Keratinocyte (primary cell): ENCODE data around the gene P2RX3. TPM values are rescaled to one million over a fixed set of nuclear protein-coding genes. Genes with fewer than 3 reads are reported as not detected.

ENCODE experiments used
- DNase-seq: peaks from one replicate; pipeline ENCODE4 v3.0.0-alpha.2; 2011; ENCODE audit warnings: low read depth, missing footprints, low spot score
- FAIRE-seq: peaks from 2 replicates; lab custom pipeline; 2011; peaks lifted over from hg19 to GRCh38; lab: Jason Lieb, UNC
- H2AFZ ChIP-seq: 2 replicates; pipeline ENCODE4 v1.6.0; 2012; ENCODE audit warnings: low read length, control low read depth, inconsistent platforms; ENCODE audit not compliant: control insufficient read depth
- H3K27ac ChIP-seq: 2 replicates; pipeline ENCODE4 v1.5.1; 2011; ENCODE audit warnings: low read length; ENCODE audit not compliant: control insufficient read depth, insufficient read depth
- H3K27me3 ChIP-seq: 3 replicates; pipeline ENCODE4 v1.6.0; 2011; ENCODE audit warnings: low read length; ENCODE audit not compliant: control insufficient read depth, insufficient read depth; ENCODE audit errors: extremely low read depth
- H3K36me3 ChIP-seq, 2 experiments: 2 replicates in 1 of 2; 3 replicates in 1 of 2; pipeline ENCODE4 v1.5.1; 2011; ENCODE audit warnings: low read length in 2 of 2, mild to moderate bottlenecking in 1 of 2; ENCODE audit not compliant: control insufficient read depth in 2 of 2, insufficient read depth in 2 of 2; ENCODE audit errors: extremely low read depth in 1 of 2
- H3K4me1 ChIP-seq: 3 replicates; pipeline ENCODE4 v1.5.1; 2011; ENCODE audit warnings: low read length; ENCODE audit not compliant: control insufficient read depth, insufficient read depth; ENCODE audit errors: extremely low read depth
- H3K4me2 ChIP-seq: 3 replicates; pipeline ENCODE4 v1.6.0; 2011; ENCODE audit warnings: low read depth, low read length; ENCODE audit not compliant: control insufficient read depth, insufficient read depth; ENCODE audit errors: extremely low read depth
- H3K4me3 ChIP-seq, 3 experiments: fragments of 200-600 bp in 1 of 3; sonication (generic) in 1 of 3; 2 replicates in 2 of 3; 3 replicates in 1 of 3; pipeline ENCODE4 v1.5.1; 2011 to 2016; ENCODE audit warnings: low read length in 3 of 3, mild to moderate bottlenecking in 3 of 3, control low read depth in 2 of 3, inconsistent platforms in 1 of 3, low read depth in 1 of 3, mixed read lengths in 1 of 3, mixed run types in 1 of 3, moderate library complexity in 1 of 3; ENCODE audit not compliant: control insufficient read depth in 2 of 3, insufficient read depth in 2 of 3; ENCODE audit errors: extremely low read depth in 1 of 3
- H3K79me2 ChIP-seq: 2 replicates; pipeline ENCODE4 v1.6.0; 2012; ENCODE audit warnings: low read length; ENCODE audit not compliant: control insufficient read depth, insufficient read depth
- H3K9ac ChIP-seq: 3 replicates; pipeline ENCODE4 v1.6.0; 2011; ENCODE audit warnings: low read length; ENCODE audit not compliant: control insufficient read depth, insufficient read depth; ENCODE audit errors: extremely low read depth
- H3K9me1 ChIP-seq: 3 replicates; pipeline ENCODE4 v1.6.0; 2011; ENCODE audit warnings: low read length; ENCODE audit not compliant: control insufficient read depth, insufficient read depth; ENCODE audit errors: extremely low read depth
- H3K9me3 ChIP-seq: 2 replicates; pipeline ENCODE4 v1.5.1; 2012; ENCODE audit warnings: low read depth, low read length; ENCODE audit not compliant: control insufficient read depth
- H4K20me1 ChIP-seq: 3 replicates; pipeline ENCODE4 v1.6.0; 2011; ENCODE audit warnings: low read length; ENCODE audit not compliant: control insufficient read depth, insufficient read depth; ENCODE audit errors: extremely low read depth
- EZH2 ChIP-seq: IDR thresholded peaks from one replicate; pipeline ENCODE4 v1.6.1; 2012; ENCODE audit warnings: inconsistent platforms, mild to moderate bottlenecking, low read length, moderate library complexity
- dilution Hi-C: fragments of 300-500 bp; cut with MboI; formaldehyde crosslinking; loops from one replicate; pipeline ENCODE4 v1.7.0; 2020; ENCODE audit warnings: low sequenced_read_pairs; ENCODE audit not compliant: extremely low pct_ligation_motif_present
- polyA plus RNA-seq, 5 experiments: library from polyadenylated mRNA; depleted of rRNA in 3 of 5; stranded (reverse) in 3 of 5; stranded (forward) in 1 of 5; unstranded in 1 of 5; fragments of >200 nt; gene quantifications; 1 replicate in 1 of 5; 2 replicates in 3 of 5; 3 replicates in 1 of 5; pipeline versions ENCODE4 v1.2.1 to v1.2.3, GENCODE V29; 2011 to 2012; ENCODE audit warnings: missing spikeins in 2 of 5, low read depth in 1 of 5, low replicate concordance in 1 of 5
- TF ChIP-seq, protein P1 (sequence below), 3 experiments: IDR thresholded peaks in 1 of 3; conservative IDR thresholded peaks in 1 of 3; optimal IDR thresholded peaks in 1 of 3; 2 replicates in 2 of 3; 3 replicates in 1 of 3; pipeline versions ENCODE3 to v1.5.1; 2011; ENCODE audit warnings: low read length in 3 of 3, mild to moderate bottlenecking in 3 of 3, moderate library complexity in 2 of 3, control low read depth in 1 of 3, inconsistent platforms in 1 of 3; ENCODE audit not compliant: insufficient read depth in 2 of 3; ENCODE audit errors: extremely low read depth in 1 of 3

Gene P2RX3
- polyA plus RNA-seq, 1 donor (not counting 4 experiments of a cell fraction or from before 2014, with no cell fraction given): not detected

DNA sequence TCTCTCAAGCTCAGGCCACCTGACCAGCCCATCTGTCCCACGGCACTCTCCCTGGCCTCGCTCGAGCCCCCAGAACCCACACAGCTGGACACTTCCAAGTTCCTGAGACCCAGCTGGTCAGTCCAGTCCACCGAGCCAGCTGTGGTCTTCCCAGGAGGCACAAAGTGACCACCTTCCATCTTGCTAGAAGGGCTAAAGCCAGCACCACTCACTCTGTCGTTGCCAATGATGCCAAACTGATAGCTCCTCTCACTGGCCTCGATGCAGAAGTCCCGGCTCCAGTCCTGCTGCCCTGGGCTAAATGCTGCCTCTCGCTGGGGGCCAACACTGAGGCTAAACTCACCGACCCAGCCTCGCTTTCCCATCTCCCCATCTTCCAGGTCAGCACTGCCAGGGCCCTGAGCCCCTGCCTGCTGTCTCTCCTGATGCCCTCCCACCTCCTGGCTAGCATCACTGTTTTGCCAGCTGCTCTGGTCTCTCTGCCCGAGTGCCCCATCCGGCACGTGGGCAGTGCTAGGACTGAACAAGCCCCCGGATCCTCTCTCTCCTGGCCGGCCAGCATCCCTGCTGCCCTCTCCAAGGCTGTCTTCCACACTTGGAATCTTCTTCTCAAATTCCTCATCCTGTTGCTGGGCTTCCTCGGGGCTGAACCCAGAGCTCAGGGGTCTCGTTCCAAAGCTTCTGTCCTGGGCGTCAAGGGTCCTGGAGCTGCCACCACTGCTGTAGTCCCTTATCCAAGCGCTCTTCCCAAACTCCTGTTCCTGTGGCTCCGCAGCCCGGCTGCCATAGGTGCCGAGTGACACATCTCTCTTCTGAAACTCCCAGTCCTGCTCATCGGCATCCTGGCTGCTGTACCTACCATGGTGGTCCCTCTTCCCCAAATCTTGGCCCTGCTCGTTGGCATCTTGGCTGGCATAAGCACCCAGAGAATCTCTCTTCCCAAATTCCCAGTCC lies 28.8 kb upstream of the P2RX3 start:
- Histone ChIP-seq H3K27ac (peak overlapping the region; percentile 96), H4K20me1 (peaks cover 13% of the 10 kb centered on the region), H3K4me1 (peaks cover 78% of the 10 kb centered on the region), H3K9me1 (peaks cover 11% of the 10 kb centered on the region), H3K4me3 (no peak overlapping the region), H3K36me3 (peaks cover 58 to 71% of the 10 kb centered on the region in 2 experiments), H2AFZ (no peak overlapping the region), H3K79me2 (peaks cover 54% of the 10 kb centered on the region), H3K27me3 (no peaks in the 10 kb centered on the region), H3K9ac (peak overlapping the region; percentile 87), H3K4me2 (no peak overlapping the region), H3K9me3 (no peaks in the 10 kb centered on the region)
- dilution Hi-C loops: no loop called here
- FAIRE-seq: no peak
- no peak for DNase-seq
- TF ChIP-seq, protein P1, sequence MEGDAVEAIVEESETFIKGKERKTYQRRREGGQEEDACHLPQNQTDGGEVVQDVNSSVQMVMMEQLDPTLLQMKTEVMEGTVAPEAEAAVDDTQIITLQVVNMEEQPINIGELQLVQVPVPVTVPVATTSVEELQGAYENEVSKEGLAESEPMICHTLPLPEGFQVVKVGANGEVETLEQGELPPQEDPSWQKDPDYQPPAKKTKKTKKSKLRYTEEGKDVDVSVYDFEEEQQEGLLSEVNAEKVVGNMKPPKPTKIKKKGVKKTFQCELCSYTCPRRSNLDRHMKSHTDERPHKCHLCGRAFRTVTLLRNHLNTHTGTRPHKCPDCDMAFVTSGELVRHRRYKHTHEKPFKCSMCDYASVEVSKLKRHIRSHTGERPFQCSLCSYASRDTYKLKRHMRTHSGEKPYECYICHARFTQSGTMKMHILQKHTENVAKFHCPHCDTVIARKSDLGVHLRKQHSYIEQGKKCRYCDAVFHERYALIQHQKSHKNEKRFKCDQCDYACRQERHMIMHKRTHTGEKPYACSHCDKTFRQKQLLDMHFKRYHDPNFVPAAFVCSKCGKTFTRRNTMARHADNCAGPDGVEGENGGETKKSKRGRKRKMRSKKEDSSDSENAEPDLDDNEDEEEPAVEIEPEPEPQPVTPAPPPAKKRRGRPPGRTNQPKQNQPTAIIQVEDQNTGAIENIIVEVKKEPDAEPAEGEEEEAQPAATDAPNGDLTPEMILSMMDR (optimal IDR thresholded peaks at IDR 0.05 in 1 of 3, IDR thresholded peaks at IDR 0.05 in 1 of 3, conservative IDR thresholded peaks at IDR 0.05 in 1 of 3; ENCODE audit: extremely low read depth in 1 of 3, insufficient read depth in 2 of 3, low read length in 3 of 3): no peak
- TF ChIP-seq EZH2: no peak

DNA sequence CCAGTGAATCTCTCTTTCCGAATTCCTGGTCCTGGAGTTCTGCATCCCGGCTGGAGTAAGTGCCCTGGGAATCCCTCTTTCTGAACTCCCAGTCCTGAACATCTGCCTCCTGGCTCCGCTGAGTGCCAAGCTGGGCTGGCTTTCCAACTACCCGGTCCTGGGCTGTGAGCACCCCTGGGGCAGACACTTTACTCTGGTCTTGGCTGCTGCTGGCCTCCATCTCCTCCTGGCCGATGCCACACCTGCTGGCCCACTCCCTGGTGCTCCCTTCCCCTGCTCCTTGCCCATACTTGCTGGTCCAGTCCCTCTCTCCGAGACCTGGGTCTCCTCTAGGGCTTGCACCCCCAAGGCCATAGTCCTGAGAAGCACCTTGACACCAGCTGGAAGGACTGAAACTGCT lies 28.1 kb upstream of the P2RX3 start:
- Histone ChIP-seq H2AFZ (no peak overlapping the region), H3K9me3 (no peaks in the 10 kb centered on the region), H3K4me3 (peak overlapping the region in 1 of 3 experiments; percentile 4), H4K20me1 (peaks cover 13% of the 10 kb centered on the region), H3K4me1 (peaks cover 71% of the 10 kb centered on the region), H3K36me3 (peaks cover 64 to 74% of the 10 kb centered on the region in 2 experiments), H3K27me3 (no peaks in the 10 kb centered on the region), H3K9me1 (peaks cover 11% of the 10 kb centered on the region), H3K9ac (peak overlapping the region; percentile 87), H3K4me2 (peak overlapping the region; percentile 98), H3K27ac (peak overlapping the region; percentile 96), H3K79me2 (peaks cover 53% of the 10 kb centered on the region)
- no peak for FAIRE-seq
- no peak for DNase-seq
- dilution Hi-C loops: no loop called here
- TF ChIP-seq EZH2: no peak
- TF ChIP-seq, protein P1 (optimal IDR thresholded peaks at IDR 0.05 in 1 of 3, IDR thresholded peaks at IDR 0.05 in 1 of 3, conservative IDR thresholded peaks at IDR 0.05 in 1 of 3; ENCODE audit: extremely low read depth in 1 of 3, insufficient read depth in 2 of 3, low read length in 3 of 3): no peak
